ENCODE results near the gene DNM3. TPM values are rescaled to one million over a fixed set of nuclear protein-coding genes. Genes with fewer than 3 reads are reported as not detected.

The DNM3 gene
- polyA plus RNA-seq, 1 donor (not counting 4 experiments of a cell fraction or from before 2014, with no cell fraction given) = 2.0 TPM

DNA sequence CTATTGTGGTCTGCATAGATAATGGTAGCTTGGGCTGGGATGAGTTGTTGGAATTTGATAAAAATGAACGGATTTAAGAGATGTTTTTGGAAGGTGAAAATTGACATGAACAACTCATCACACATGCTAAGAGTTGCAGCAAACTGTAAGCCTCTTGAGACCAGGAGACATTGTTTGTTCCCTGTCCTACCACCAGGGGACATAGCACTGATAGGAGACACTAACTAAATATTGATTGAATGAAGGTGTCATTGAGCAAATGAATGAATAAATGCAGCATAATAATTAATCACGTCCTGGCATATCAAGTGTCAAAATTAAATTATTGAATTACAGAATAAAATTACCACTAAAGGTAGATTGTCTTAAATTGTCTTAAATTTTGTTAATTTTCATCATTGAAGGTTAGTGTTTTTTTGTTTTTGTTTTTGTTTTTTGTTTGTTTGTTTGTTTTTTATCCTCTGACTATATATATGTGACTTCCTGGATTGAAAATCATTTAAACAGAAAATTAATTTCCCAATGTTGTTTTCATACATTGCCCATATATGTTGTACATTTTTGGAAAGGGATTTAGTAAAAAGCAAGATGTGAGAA is 293.9 kb downstream of the DNM3 start:
- H3K4me3 ChIP-seq (ENCODE audit: control insufficient read depth in 2 of 3, extremely low read depth in 1 of 3, insufficient read depth in 2 of 3, low read depth in 1 of 3, low read length in 3 of 3) = no peak overlapping the region
- TF ChIP-seq, protein P1, sequence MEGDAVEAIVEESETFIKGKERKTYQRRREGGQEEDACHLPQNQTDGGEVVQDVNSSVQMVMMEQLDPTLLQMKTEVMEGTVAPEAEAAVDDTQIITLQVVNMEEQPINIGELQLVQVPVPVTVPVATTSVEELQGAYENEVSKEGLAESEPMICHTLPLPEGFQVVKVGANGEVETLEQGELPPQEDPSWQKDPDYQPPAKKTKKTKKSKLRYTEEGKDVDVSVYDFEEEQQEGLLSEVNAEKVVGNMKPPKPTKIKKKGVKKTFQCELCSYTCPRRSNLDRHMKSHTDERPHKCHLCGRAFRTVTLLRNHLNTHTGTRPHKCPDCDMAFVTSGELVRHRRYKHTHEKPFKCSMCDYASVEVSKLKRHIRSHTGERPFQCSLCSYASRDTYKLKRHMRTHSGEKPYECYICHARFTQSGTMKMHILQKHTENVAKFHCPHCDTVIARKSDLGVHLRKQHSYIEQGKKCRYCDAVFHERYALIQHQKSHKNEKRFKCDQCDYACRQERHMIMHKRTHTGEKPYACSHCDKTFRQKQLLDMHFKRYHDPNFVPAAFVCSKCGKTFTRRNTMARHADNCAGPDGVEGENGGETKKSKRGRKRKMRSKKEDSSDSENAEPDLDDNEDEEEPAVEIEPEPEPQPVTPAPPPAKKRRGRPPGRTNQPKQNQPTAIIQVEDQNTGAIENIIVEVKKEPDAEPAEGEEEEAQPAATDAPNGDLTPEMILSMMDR (optimal IDR thresholded peaks at IDR 0.05 in 1 of 3, IDR thresholded peaks at IDR 0.05 in 1 of 3, conservative IDR thresholded peaks at IDR 0.05 in 1 of 3; ENCODE audit: extremely low read depth in 1 of 3, insufficient read depth in 2 of 3, low read length in 3 of 3) = peak; percentile 39 to 47 (median 41)
- TF ChIP-seq EZH2 (IDR thresholded peaks at IDR 0.05; ENCODE audit: low read length) = no peak
- no peaks in the 10 kb centered on the region for H3K9me1 ChIP-seq (ENCODE audit: control insufficient read depth, extremely low read depth, insufficient read depth, low read length)
- dilution Hi-C loops (cut with MboI; ENCODE audit: extremely low pct_ligation_motif_present, low sequenced_read_pairs) = no loop called here
- no peak for DNase-seq (ENCODE audit: low read depth, low spot score)
- H3K79me2 ChIP-seq (ENCODE audit: control insufficient read depth, insufficient read depth, low read length) = no peaks in the 10 kb centered on the region
- FAIRE-seq = peak; percentile 52
- H3K27ac ChIP-seq (ENCODE audit: control insufficient read depth, insufficient read depth, low read length) = no peak overlapping the region
- no peak overlapping the region for H3K4me2 ChIP-seq (ENCODE audit: control insufficient read depth, extremely low read depth, insufficient read depth, low read depth, low read length)
- no peak overlapping the region for H2AFZ ChIP-seq (ENCODE audit: control insufficient read depth, low read length)
- H3K9ac ChIP-seq (ENCODE audit: control insufficient read depth, extremely low read depth, insufficient read depth, low read length) = no peak overlapping the region
- no peaks in the 10 kb centered on the region for H4K20me1 ChIP-seq (ENCODE audit: control insufficient read depth, extremely low read depth, insufficient read depth, low read length)
- peaks cover 21% of the 10 kb centered on the region for H3K4me1 ChIP-seq (ENCODE audit: control insufficient read depth, extremely low read depth, insufficient read depth, low read length)
- no peaks in the 10 kb centered on the region for H3K9me3 ChIP-seq (ENCODE audit: control insufficient read depth, low read depth, low read length)
- no peaks in the 10 kb centered on the region for H3K36me3 ChIP-seq (ENCODE audit: control insufficient read depth in 2 of 2, extremely low read depth in 1 of 2, insufficient read depth in 2 of 2, low read length in 2 of 2)
- H3K27me3 ChIP-seq (ENCODE audit: control insufficient read depth, extremely low read depth, insufficient read depth, low read length) = no peaks in the 10 kb centered on the region

GRCh38 chr1:172135978-172136610 is 294.8 kb downstream of the DNM3 start:
- H3K4me2 ChIP-seq (ENCODE audit: control insufficient read depth, extremely low read depth, insufficient read depth, low read depth, low read length) = no peak overlapping the region
- FAIRE-seq = no peak

More at GRCh38 chr1:172135978-172136610, 294.8 kb downstream of the DNM3 start:
- Histone ChIP-seq H3K36me3 (ENCODE audit: control insufficient read depth in 2 of 2, extremely low read depth in 1 of 2, insufficient read depth in 2 of 2, low read length in 2 of 2) (no peaks in the 10 kb centered on the region), H3K4me1 (ENCODE audit: control insufficient read depth, extremely low read depth, insufficient read depth, low read length) (peaks cover 21% of the 10 kb centered on the region), H3K9ac (ENCODE audit: control insufficient read depth, extremely low read depth, insufficient read depth, low read length) (no peak overlapping the region), H3K4me3 (ENCODE audit: control insufficient read depth in 2 of 3, extremely low read depth in 1 of 3, insufficient read depth in 2 of 3, low read depth in 1 of 3, low read length in 3 of 3) (no peak overlapping the region), H3K9me3 (ENCODE audit: control insufficient read depth, low read depth, low read length) (no peaks in the 10 kb centered on the region), H3K27me3 (ENCODE audit: control insufficient read depth, extremely low read depth, insufficient read depth, low read length) (no peaks in the 10 kb centered on the region), H3K27ac (ENCODE audit: control insufficient read depth, insufficient read depth, low read length) (no peak overlapping the region), H3K79me2 (ENCODE audit: control insufficient read depth, insufficient read depth, low read length) (no peaks in the 10 kb centered on the region), H4K20me1 (ENCODE audit: control insufficient read depth, extremely low read depth, insufficient read depth, low read length) (no peaks in the 10 kb centered on the region), H3K9me1 (ENCODE audit: control insufficient read depth, extremely low read depth, insufficient read depth, low read length) (no peaks in the 10 kb centered on the region), H2AFZ (ENCODE audit: control insufficient read depth, low read length) (no peak overlapping the region)
- TF ChIP-seq EZH2 (IDR thresholded peaks at IDR 0.05; ENCODE audit: low read length) = no peak
- TF ChIP-seq, protein P1 (optimal IDR thresholded peaks at IDR 0.05 in 1 of 3, IDR thresholded peaks at IDR 0.05 in 1 of 3, conservative IDR thresholded peaks at IDR 0.05 in 1 of 3; ENCODE audit: extremely low read depth in 1 of 3, insufficient read depth in 2 of 3, low read length in 3 of 3) = no peak
- DNase-seq (ENCODE audit: low read depth, low spot score) = no peak
- dilution Hi-C loops (cut with MboI; ENCODE audit: extremely low pct_ligation_motif_present, low sequenced_read_pairs) = no loop called here
